IMR-90 (cell line): ENCODE data around the gene EXOSC3. TPM values are rescaled to one million over a fixed set of nuclear protein-coding genes. Genes with fewer than 3 reads are reported as not detected.

ENCODE experiments used
- ATAC-seq: fragments of 200-7000 bp; cut with Tn5 transposase; 2 replicates; pipeline ENCODE4 v1.9.1; 2020; ENCODE audit warnings: low read depth, mild to moderate bottlenecking, moderate library complexity
- BruUV-seq: library from RNA; stranded (reverse); fragments of 400-500 nt; replicated peaks from 2 replicates; lab custom pipeline; 2021; lab: Mats Ljungman, UMichigan
- CTCF ChIA-PET: fragments of 300-600 bp; formaldehyde crosslinking; extraction: SDS; loops from one replicate; lab custom pipeline; 2021; ENCODE audit warnings: antibody characterized with exemption; lab: Yijun Ruan, JAX
- POLR2A ChIA-PET: fragments of 300-600 bp; sonication (Branson Sonifier 250); formaldehyde crosslinking; loops from one replicate; lab custom pipeline; 2022; ENCODE audit warnings: antibody characterized with exemption; ENCODE audit not compliant: unreplicated experiment; lab: Charles Lee
- DNase-seq: peaks from one replicate; pipeline ENCODE4 v3.0.0; 2013
- H2AFZ ChIP-seq: replicated peaks from 2 replicates; pipeline ENCODE3; 2013; ENCODE audit warnings: low read length, mild to moderate bottlenecking; ENCODE audit not compliant: poor library complexity
- H2AK5ac ChIP-seq: 2 replicates; pipeline ENCODE4 v1.6.1; 2013; ENCODE audit warnings: low read depth, low read length, inconsistent platforms
- H2AK9ac ChIP-seq: replicated peaks from 2 replicates; pipeline ENCODE3; 2013; ENCODE audit warnings: mild to moderate bottlenecking, low read depth, low read length, moderate library complexity; ENCODE audit not compliant: poor library complexity
- H2BK120ac ChIP-seq: 2 replicates; pipeline ENCODE4 v1.6.1; 2013; ENCODE audit warnings: low read depth, low read length, inconsistent platforms
- H2BK15ac ChIP-seq: 3 replicates; pipeline ENCODE4 v1.6.1; 2013; ENCODE audit warnings: low read depth, low read length, inconsistent platforms
- H2BK20ac ChIP-seq: 2 replicates; pipeline ENCODE4 v1.6.1; 2013; ENCODE audit warnings: low read depth, mild to moderate bottlenecking, inconsistent platforms, low read length, moderate library complexity
- H2BK5ac ChIP-seq: 2 replicates; pipeline ENCODE4 v1.6.1; 2013; ENCODE audit warnings: mild to moderate bottlenecking, low read depth, low read length, inconsistent platforms; ENCODE audit not compliant: poor library complexity, severe bottlenecking
- H3K14ac ChIP-seq: replicated peaks from 2 replicates; pipeline ENCODE4 v1.6.1; 2013; ENCODE audit warnings: low read depth, low read length, inconsistent platforms
- H3K18ac ChIP-seq: 2 replicates; pipeline ENCODE4 v1.6.1; 2013; ENCODE audit warnings: low read depth, low read length, control low read depth
- H3K23ac ChIP-seq: 2 replicates; pipeline ENCODE4 v1.6.1; 2013; ENCODE audit warnings: low read depth, low read length, inconsistent platforms
- H3K27ac ChIP-seq: 2 replicates; pipeline ENCODE4 v1.5.1; 2013; ENCODE audit warnings: mild to moderate bottlenecking, control low read depth, low read length; ENCODE audit not compliant: insufficient read depth
- H3K27me3 ChIP-seq: 2 replicates; pipeline ENCODE4 v1.6.1; 2013; ENCODE audit warnings: low read length; ENCODE audit not compliant: control insufficient read depth, insufficient read depth
- H3K36me3 ChIP-seq: 2 replicates; pipeline ENCODE4 v1.6.1; 2013; ENCODE audit warnings: low read length, mixed read lengths; ENCODE audit not compliant: control insufficient read depth, insufficient read depth
- H3K4ac ChIP-seq: 2 replicates; pipeline ENCODE4 v1.6.1; 2013; ENCODE audit warnings: low read depth, low read length, inconsistent platforms
- H3K4me1 ChIP-seq: 2 replicates; pipeline ENCODE4 v1.6.1; 2013; ENCODE audit warnings: low read length, mixed read lengths; ENCODE audit not compliant: control insufficient read depth, insufficient read depth
- H3K4me2 ChIP-seq: 2 replicates; pipeline ENCODE4 v1.6.1; 2013; ENCODE audit warnings: low read depth, mild to moderate bottlenecking, control low read depth, low read length, moderate library complexity
- H3K4me3 ChIP-seq: 2 replicates; pipeline ENCODE4 v1.5.1; 2013; ENCODE audit warnings: low read depth, mild to moderate bottlenecking, control low read depth, low read length, moderate library complexity; ENCODE audit not compliant: insufficient read depth
- H3K56ac ChIP-seq: 2 replicates; pipeline ENCODE4 v1.6.1; 2013; ENCODE audit warnings: low read length, inconsistent platforms; ENCODE audit not compliant: insufficient read depth; ENCODE audit errors: extremely low read depth
- H3K79me1 ChIP-seq, 2 experiments: 2 replicates each; pipeline ENCODE4 v1.6.1; 2013; ENCODE audit warnings: low read length in 2 of 2, inconsistent platforms in 1 of 2, low read depth in 1 of 2
- H3K9ac ChIP-seq: 2 replicates; pipeline ENCODE4 v1.6.1; 2013; ENCODE audit warnings: low read depth, low read length, control low read depth
- H3K9me1 ChIP-seq: 2 replicates; pipeline ENCODE4 v1.6.1; 2013; ENCODE audit warnings: low read length, inconsistent platforms; ENCODE audit not compliant: insufficient read depth
- H3K9me3 ChIP-seq: 2 replicates; pipeline ENCODE4 v1.6.1; 2013; ENCODE audit warnings: low read length; ENCODE audit not compliant: control insufficient read depth, insufficient read depth
- H4K20me1 ChIP-seq: 2 replicates; pipeline ENCODE4 v1.6.1; 2013; ENCODE audit warnings: low read length, inconsistent platforms; ENCODE audit not compliant: insufficient read depth
- H4K5ac ChIP-seq: 2 replicates; pipeline ENCODE4 v1.6.1; 2013; ENCODE audit warnings: mild to moderate bottlenecking, low read depth, low read length, control low read depth
- H4K8ac ChIP-seq, 2 experiments: 2 replicates each; pipeline ENCODE4 v1.6.1; 2013; ENCODE audit warnings: low read depth in 2 of 2, low read length in 2 of 2, control low read depth in 1 of 2, inconsistent platforms in 1 of 2
- H4K91ac ChIP-seq: 2 replicates; pipeline ENCODE4 v1.6.1; 2013; ENCODE audit warnings: low read depth, low read length, inconsistent platforms; ENCODE audit not compliant: insufficient read depth
- BHLHE40 ChIP-seq: fragments of 150-350 bp; IDR thresholded peaks from 2 replicates; pipeline ENCODE4 v1.6.1; 2016; ENCODE audit warnings: mild to moderate bottlenecking, low read depth, low read length
- CEBPB ChIP-seq: IDR thresholded peaks from 2 replicates; pipeline ENCODE4 v1.6.1; 2012; ENCODE audit warnings: low read depth, low read length, improper control_type of control experiment
- CHD1 ChIP-seq: IDR thresholded peaks from 2 replicates; pipeline ENCODE4 v1.6.1; 2012; ENCODE audit warnings: low read depth, low read length, improper control_type of control experiment
- ELK1 ChIP-seq: fragments of 150-350 bp; IDR thresholded peaks from 2 replicates; pipeline ENCODE4 v1.6.1; 2016; ENCODE audit warnings: low read depth, mild to moderate bottlenecking, low read length, moderate library complexity, borderline replicate concordance
- FOS ChIP-seq: fragments of 150-350 bp; IDR thresholded peaks from 2 replicates; pipeline ENCODE4 v1.6.1; 2016; ENCODE audit warnings: low read depth, low read length
- MAFK ChIP-seq: IDR thresholded peaks from 2 replicates; pipeline ENCODE4 v1.6.1; 2012; ENCODE audit warnings: low read depth, low read length, improper control_type of control experiment
- MAZ ChIP-seq: IDR thresholded peaks from 2 replicates; pipeline ENCODE4 v1.6.1; 2012; ENCODE audit warnings: low read depth, mild to moderate bottlenecking, low read length, improper control_type of control experiment, moderate library complexity, borderline replicate concordance
- MXI1 ChIP-seq: IDR thresholded peaks from 2 replicates; pipeline ENCODE4 v1.6.1; 2012; ENCODE audit warnings: low read depth, mild to moderate bottlenecking, low read length, moderate library complexity, borderline replicate concordance
- NFE2L2 ChIP-seq: fragments of 150-350 bp; IDR thresholded peaks from 2 replicates; pipeline ENCODE4 v1.6.1; 2016; ENCODE audit warnings: low read depth, mild to moderate bottlenecking, low read length
- POLR2A ChIP-seq: IDR thresholded peaks from 2 replicates; pipeline ENCODE4 v1.6.1; 2012; ENCODE audit warnings: mild to moderate bottlenecking, low read depth, low read length
- RAD21 ChIP-seq: IDR thresholded peaks from 2 replicates; pipeline ENCODE4 v1.6.1; 2012; ENCODE audit warnings: low read length, improper control_type of control experiment
- RCOR1 ChIP-seq: IDR thresholded peaks from 2 replicates; pipeline ENCODE4 v1.6.1; 2012; ENCODE audit warnings: mild to moderate bottlenecking, low read length, improper control_type of control experiment; ENCODE audit not compliant: insufficient replicate concordance
- RFX5 ChIP-seq: IDR thresholded peaks from 2 replicates; pipeline ENCODE4 v1.8.0; 2012; ENCODE audit warnings: low read depth, mild to moderate bottlenecking, low read length, moderate library complexity
- SMC3 ChIP-seq: fragments of 150-350 bp; IDR thresholded peaks from 2 replicates; pipeline ENCODE4 v1.6.1; 2016; ENCODE audit warnings: low read depth, mild to moderate bottlenecking, antibody characterized with exemption, low read length, moderate library complexity
- WGBS, 2 experiments: methylation state at CpG; one replicate each; pipeline versions ENCODE4 v1.1.5 to v1.1.7; 2013; ENCODE audit warnings: missing lambda C conversion rate in 2 of 2; ENCODE audit not compliant: insufficient read length in 1 of 2; ENCODE audit errors: extremely low coverage in 2 of 2; 5-methylcytosine and 5-hydroxymethylcytosine counted together
- dilution Hi-C: fragments of 300-500 bp; cut with HindIII; formaldehyde crosslinking; loops from one replicate; pipeline ENCODE4 v1.14.3; 2018; ENCODE audit warnings: low sequenced_read_pairs; ENCODE audit not compliant: unreplicated experiment
- in situ Hi-C: fragments of 300-500 bp; cut with MboI; formaldehyde crosslinking; loops from 3 replicates; pipeline ENCODE4 v1.14.3; 2019; ENCODE audit warnings: low sequenced_read_pairs, inconsistent platforms, mixed read lengths
- intact Hi-C: fragments of 100-400 bp; cut with micrococcal nuclease; formaldehyde crosslinking; loops from 2 replicates; pipeline ENCODE4 v1.10.0; 2022
- polyA plus RNA-seq, 3 experiments: library from polyadenylated mRNA; depleted of rRNA; stranded (reverse); fragments of >200 nt; gene quantifications; 2 replicates each; pipeline ENCODE4 v1.2.3, GENCODE V29; 2012; ENCODE audit warnings: low replicate concordance in 1 of 3
- total RNA-seq: library from RNA; depleted of rRNA; stranded (reverse); fragments of >200 nt; gene quantifications from 2 replicates; pipeline ENCODE4 v1.2.3, GENCODE V29; 2012
- TF ChIP-seq, protein P1 (sequence below): fragments of 150-350 bp; IDR thresholded peaks from 2 replicates; pipeline ENCODE4 v1.6.1; 2017; ENCODE audit warnings: mild to moderate bottlenecking, antibody characterized with exemption, low read length, low read depth
- TF ChIP-seq, protein P2 (sequence below): conservative IDR thresholded peaks from 2 replicates; pipeline ENCODE4 v1.5.1; 2012; ENCODE audit warnings: mild to moderate bottlenecking, low read depth, low read length, improper control_type of control experiment

Gene EXOSC3
- total and polyA plus RNA-seq, 2 of the 4 experiments (the other 2 are of a cell fraction) = 27.1 to 28.9 TPM

- POLR2A ChIA-PET = no interaction called here
- no CpG with 5 or more reads among the region's 2 CpGs for WGBS, 2 experiments
- in situ Hi-C loops = no loop called here
- Histone ChIP-seq H3K18ac (no peak overlapping the region), H2BK20ac (no peak overlapping the region), H2BK120ac (no peak overlapping the region), H3K4me2 (no peak overlapping the region), H3K9ac (no peak overlapping the region), H3K4me3 (no peak overlapping the region), H4K20me1 (no peaks in the 10 kb centered on the region), H3K4me1 (no peaks in the 10 kb centered on the region; the same call in 1 of the 2 replicates), H3K14ac (no peak overlapping the region), H3K9me3 (no peaks in the 10 kb centered on the region), H3K23ac (no peak overlapping the region), H3K27me3 (peaks cover 51% of the 10 kb centered on the region), H3K79me1 (no peaks in the 10 kb centered on the region), H2BK5ac (no peak overlapping the region), H3K9me1 (peaks cover 2% of the 10 kb centered on the region; the same call in 1 of the 2 replicates), H3K56ac (no peak overlapping the region), H2AK5ac (no peak overlapping the region), H4K5ac (no peak overlapping the region), H4K91ac (no peak overlapping the region), H2AK9ac (no peak overlapping the region), H4K8ac (no peak overlapping the region), H2BK15ac (no peak overlapping the region), H3K27ac (no peak overlapping the region), H3K4ac (no peak overlapping the region), H2AFZ (no peak overlapping the region), H3K36me3 (no peaks in the 10 kb centered on the region)
- DNase-seq (no peak), ATAC-seq (no peak)
- CTCF ChIA-PET = interaction anchor here (0.5 kb wide), 1 partner anchor 806 kb away, joined by 3 read pairs; no protein-coding TSS in a partner anchor
- no peak for TF ChIP-seq BHLHE40
- TF ChIP-seq POLR2A = no peak
- no peak for TF ChIP-seq ELK1
- TF ChIP-seq, protein P1, sequence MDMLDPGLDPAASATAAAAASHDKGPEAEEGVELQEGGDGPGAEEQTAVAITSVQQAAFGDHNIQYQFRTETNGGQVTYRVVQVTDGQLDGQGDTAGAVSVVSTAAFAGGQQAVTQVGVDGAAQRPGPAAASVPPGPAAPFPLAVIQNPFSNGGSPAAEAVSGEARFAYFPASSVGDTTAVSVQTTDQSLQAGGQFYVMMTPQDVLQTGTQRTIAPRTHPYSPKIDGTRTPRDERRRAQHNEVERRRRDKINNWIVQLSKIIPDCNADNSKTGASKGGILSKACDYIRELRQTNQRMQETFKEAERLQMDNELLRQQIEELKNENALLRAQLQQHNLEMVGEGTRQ = no peak
- TF ChIP-seq, protein P2, sequence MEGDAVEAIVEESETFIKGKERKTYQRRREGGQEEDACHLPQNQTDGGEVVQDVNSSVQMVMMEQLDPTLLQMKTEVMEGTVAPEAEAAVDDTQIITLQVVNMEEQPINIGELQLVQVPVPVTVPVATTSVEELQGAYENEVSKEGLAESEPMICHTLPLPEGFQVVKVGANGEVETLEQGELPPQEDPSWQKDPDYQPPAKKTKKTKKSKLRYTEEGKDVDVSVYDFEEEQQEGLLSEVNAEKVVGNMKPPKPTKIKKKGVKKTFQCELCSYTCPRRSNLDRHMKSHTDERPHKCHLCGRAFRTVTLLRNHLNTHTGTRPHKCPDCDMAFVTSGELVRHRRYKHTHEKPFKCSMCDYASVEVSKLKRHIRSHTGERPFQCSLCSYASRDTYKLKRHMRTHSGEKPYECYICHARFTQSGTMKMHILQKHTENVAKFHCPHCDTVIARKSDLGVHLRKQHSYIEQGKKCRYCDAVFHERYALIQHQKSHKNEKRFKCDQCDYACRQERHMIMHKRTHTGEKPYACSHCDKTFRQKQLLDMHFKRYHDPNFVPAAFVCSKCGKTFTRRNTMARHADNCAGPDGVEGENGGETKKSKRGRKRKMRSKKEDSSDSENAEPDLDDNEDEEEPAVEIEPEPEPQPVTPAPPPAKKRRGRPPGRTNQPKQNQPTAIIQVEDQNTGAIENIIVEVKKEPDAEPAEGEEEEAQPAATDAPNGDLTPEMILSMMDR = no peak
- TF ChIP-seq CHD1 = no peak
- TF ChIP-seq MAZ = no peak
- TF ChIP-seq MXI1 = no peak
- no peak for TF ChIP-seq FOS
- TF ChIP-seq CEBPB = no peak
- TF ChIP-seq SMC3 = no peak
- TF ChIP-seq NFE2L2 = no peak
- TF ChIP-seq MAFK = no peak
- no peak for TF ChIP-seq RFX5
- TF ChIP-seq RCOR1 = no peak
- no peak for TF ChIP-seq RAD21
- no TSS peak for BruUV-seq
- dilution Hi-C loops = no loop called here
- intact Hi-C loops = no loop called here
These were observed 51.9 kb downstream of the EXOSC3 start for GRCh38 chr9:37732952-37733351.
